Kidney glomerular epithelial cell (primary cell): ENCODE results near the gene XRRA1.
"Not testable (repeated sequence)": the region's sequence is repeated elsewhere in the genome, so short reads cannot be mapped to it uniquely, and the experiment has no call there.

Experiments
- DNase-seq: peaks from one replicate; lab custom pipeline; 2025; lab: John Stamatoyannopoulos, UW

Gene XRRA1

DNA sequence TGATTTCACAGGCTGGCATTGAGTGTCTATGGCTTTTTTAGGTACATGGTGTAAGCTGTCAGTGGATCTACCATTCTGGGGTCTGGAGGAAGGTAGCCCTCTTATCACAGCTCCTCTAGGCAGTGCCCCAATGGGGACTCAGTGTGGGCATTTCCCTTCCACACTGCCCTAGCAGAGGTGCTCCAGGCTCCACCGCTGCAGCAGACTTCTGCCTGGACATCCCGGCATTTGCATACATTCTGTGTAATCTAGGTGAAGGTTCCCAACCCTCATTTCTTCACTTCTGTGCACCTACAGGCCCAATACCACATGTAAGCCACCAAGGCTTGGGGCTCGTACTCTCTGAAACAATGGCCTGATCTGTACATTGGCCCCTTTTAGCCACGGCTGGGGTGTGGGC lies 122.0 kb downstream of the XRRA1 start:
- DNase-seq, result no peak

DNA sequence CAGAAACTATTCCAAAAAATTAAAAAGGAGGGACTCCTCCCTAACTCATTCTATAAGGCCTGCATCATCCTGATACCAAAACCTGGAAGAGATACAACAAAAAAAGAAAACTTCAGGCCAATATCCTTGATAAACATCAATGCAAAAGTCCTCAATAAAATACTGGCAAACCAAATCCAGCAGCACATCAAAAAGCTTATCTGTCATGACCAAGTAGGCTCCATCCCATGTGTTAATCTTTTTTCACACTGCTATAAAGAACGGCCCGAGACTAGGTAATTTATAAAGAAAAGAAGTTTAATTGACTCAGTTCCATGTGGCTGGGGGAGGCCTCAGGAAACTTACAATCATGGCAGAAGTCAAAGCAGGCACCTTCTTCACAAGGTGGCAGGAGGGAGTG lies 123.3 kb downstream of the XRRA1 start:
- not testable (repeated sequence) for DNase-seq

DNA sequence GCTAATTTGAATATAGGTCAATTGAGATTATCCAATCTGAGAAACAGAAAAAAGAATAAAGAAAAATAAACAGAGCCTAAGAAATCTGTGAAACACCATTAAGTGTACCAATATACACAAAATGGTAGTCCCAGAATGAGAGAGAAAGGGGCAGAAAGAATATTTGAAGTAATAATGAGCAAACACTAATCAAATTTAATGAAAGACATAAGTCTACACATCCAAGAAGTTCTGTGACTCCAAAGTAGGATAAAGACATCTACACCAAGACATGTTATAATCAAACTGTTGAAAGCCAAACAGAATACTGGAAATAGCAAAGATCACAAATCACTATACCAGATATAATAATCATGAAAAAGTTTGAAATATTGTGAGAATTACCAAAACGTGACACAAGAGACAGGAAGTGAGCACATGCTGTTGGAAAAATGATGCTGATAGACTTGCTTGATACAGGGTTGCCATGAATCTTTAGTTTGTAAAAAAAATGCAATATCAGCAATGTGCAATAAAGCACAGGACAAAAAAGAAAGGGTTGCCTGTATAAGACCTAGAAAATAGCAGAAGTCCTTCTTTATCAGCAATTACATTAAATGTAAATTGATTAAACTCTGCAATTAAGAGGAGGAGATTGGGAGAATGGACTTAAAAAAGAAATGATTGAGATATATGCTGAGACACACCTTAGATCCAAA lies 124.5 kb downstream of the XRRA1 start:
- no peak for DNase-seq

DNA sequence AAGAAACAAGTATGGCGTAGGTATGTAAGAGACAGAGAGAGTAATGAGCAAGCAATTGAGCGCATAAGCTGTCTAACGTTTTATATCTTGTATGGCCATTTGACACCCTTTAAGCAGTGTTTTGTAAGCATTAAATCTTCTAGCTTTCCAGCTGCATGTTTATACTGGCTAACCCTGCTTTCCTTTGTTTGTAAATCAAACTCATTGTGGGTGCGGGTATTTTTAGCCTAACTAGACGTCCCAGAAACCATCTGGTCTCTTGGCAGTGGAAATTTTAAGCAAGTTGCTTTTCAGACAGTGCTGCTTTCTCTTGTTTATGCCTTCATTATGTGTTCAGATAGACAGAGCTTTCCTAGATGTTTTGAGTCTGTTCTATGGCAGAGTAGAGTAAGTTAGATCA lies 126.7 kb downstream of the XRRA1 start:
- no peak for DNase-seq

DNA sequence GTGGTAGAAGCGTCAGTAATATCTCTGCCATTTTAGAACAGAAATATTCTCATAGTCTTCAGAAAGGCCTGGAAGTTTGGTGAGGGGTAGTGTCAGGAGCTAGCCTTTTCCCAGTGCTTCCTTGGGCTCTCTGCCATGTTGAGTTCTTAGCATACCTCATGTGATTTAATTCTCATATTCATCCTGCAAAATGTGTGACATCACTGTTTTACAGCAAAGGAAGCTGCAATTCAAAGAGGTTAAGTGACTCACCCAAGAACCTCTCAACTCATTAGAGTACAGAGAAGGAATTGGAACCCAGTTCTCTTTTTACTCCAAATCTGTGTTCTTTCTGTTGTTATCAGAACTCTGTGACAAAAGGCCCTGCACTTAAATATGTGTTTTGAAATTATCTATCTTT lies 128.1 kb downstream of the XRRA1 start:
- peak; percentile 50 for DNase-seq

DNA sequence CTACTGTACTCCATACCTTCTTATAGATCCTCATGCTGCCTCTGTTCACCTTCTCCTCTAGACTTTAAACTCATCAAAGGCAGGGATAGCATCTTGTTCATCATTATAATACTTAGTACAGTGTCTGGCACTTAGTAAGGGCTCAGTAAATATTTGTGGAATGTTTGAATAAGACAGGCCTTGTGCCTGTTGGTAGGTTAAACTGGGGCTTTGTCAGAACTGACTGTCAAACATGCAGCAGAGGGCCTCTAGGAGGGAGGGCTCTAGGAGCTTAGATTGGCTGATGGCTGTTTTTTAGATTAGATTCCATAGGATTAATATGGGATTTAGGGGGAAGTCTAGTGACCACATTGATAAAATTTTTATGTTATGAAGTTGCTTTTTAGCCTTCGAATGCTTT lies 129.5 kb downstream of the XRRA1 start:
- DNase-seq, result no peak

DNA sequence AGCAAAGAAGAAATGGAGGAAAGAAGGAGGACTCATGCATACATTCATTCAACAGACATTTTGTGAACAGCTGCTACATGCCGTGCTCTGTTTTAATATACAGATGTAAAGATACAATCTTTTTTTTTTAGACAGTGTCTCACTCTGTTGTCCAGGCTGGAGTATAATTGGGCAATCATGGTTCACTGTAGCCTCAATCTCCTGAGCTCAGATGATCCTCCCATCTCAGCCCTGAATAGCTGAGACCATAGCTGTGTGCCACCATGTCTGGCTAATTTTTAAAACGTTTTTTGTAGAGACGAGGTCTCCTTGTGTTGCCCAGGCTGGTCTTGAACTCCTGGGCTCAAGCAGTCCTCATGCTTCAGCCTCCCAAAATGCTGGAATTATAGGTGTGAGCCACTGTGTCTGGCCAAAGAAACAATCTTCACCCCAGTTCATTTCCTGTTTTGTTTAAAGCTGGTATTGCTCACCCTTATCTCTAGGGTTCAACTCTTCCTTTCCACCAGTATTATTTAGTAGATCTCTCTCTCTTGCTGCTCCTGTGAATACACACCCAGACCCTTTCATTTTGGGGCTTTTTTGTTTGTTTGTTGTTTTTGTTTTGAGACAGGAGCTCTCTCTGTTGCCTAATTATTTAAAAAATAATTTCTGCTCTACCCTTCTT lies 130.5 kb downstream of the XRRA1 start:
- DNase-seq, result no peak

DNA sequence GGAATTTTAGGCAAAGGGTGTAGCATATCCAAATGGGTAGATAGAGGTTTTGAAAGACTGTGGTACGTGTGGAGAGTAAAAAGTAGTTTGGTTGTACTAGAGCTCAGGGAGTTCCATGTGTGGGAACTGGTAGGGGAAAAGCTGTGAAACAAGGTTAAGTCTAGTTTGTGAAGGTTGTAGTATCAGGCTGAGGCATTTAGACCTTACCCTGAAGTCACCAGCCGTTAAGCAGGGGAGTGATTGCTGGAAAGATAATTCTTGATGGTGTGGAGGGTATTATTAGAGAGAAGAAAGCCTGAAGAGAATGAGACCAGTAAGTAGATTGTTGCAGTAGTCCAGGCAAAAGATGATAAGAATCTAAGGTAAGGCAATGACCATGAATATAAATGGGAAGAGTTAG lies 132.2 kb downstream of the XRRA1 start:
- DNase-seq, result no peak

DNA sequence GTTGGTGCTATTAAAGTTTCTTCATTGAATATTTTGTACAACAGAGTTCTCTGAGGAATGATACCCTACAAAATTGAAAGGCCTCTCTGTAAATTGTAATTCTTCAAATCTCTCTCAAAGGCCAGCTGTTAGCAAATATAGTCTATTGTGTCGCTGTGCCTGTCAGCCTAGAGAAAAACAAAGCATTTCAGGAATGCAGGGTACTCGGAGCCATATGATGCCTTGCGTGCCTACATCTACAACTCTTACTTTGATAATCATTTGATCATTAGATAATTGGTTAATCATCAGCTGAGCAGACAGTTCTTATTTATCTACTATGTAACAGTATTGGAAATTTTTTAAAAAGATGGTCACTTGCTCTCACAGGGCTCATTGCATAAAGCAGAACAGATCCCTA lies 132.9 kb downstream of the XRRA1 start:
- no peak for DNase-seq

DNA sequence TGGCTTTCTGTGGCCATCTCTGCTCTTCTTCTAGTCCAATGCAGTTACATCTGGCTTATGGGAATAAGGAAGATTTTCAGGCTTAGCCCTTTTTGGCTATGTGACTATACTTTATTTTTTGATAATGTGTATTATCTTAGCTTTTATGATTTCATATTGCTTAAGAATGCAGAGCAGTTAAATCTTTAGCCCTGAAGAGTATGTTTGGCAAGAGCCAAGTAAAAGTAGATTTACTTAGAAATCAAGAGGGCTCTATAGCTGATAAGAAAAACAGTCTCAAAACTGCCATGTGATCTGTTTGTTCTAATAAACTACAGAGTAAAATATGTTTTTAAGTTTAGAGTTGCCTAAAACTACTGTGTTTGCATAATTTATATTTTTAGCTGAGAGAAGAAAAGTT lies 139.1 kb downstream of the XRRA1 start:
- no peak for DNase-seq

DNA sequence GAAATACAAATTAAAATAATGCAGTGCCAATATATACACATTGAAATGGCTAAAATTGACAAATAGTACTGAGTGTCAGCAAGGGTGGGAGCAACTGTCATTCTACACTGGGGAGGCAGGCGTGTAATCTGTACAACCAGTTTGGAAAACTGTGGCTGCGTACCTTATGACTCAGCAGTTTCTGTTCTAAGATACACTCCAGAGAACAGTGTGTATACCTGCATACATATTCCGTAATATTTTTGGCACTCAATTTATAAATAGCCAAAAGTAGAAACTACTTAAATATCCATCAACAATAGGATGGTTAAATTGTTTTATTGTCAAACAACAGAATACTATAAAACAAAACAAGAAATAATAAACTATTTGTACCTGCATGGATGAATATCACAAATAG lies 142.6 kb downstream of the XRRA1 start:
- DNase-seq, result no peak

DNA sequence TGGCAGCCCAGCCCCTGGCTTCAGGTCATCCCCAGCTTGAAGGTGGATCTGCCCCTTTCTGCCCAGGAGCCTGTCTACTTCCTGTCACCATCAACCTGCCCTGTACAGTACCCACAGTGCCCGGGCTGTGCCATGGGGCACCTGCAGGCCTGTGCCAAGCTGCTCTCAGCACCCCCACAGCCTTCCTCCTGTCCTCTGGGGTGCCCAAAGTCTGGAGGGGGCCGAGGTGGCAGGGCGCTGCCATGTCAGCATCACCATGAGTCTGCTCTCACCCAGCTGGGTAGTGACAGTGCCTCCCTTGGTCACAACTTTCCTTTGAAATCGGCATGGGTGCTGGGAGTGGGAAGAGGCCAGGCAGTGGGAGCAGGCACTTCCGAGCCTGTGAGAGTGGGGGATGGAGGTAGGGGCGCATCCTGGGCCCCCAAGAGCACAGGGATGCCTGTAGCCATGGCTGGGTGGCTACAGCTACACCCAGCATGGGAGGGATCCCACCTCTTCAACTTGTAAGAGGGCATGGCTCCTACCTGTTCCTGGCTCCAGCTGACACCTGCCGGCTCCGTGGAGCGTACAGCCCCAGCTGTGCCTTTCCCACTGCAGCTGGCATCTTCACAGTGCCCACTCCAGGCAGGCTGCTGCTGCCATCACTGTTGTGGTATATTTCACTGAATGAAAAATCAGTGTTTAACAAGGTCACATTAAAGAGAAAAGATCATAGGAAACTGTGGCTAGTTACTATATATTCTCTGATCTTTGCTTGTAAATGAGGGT lies 157.4 kb downstream of the XRRA1 start:
- DNase-seq, result no peak
